ENCODE results near the gene SHKBP1.

SHKBP1 gene

GRCh38 chr19:40530091-40530901 is 46.4 kb upstream of the SHKBP1 start:
- peak overlapping the region; percentile 79 for H3K4me3 Mint-ChIP-seq
- peak; percentile 92 for DNase-seq
- H3K27me3 Mint-ChIP-seq (ENCODE audit: low read depth, poor library complexity), result peaks cover 49% of the 10 kb centered on the region
- H3K9me3 Mint-ChIP-seq, result no peaks in the 10 kb centered on the region
- H3K4me1 Mint-ChIP-seq, result peaks cover 41% of the 10 kb centered on the region
- TF ChIP-seq, protein P1, sequence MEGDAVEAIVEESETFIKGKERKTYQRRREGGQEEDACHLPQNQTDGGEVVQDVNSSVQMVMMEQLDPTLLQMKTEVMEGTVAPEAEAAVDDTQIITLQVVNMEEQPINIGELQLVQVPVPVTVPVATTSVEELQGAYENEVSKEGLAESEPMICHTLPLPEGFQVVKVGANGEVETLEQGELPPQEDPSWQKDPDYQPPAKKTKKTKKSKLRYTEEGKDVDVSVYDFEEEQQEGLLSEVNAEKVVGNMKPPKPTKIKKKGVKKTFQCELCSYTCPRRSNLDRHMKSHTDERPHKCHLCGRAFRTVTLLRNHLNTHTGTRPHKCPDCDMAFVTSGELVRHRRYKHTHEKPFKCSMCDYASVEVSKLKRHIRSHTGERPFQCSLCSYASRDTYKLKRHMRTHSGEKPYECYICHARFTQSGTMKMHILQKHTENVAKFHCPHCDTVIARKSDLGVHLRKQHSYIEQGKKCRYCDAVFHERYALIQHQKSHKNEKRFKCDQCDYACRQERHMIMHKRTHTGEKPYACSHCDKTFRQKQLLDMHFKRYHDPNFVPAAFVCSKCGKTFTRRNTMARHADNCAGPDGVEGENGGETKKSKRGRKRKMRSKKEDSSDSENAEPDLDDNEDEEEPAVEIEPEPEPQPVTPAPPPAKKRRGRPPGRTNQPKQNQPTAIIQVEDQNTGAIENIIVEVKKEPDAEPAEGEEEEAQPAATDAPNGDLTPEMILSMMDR (IDR thresholded peaks at IDR 0.05), result no peak
- H3K36me3 Mint-ChIP-seq (ENCODE audit: low read depth), result no peaks in the 10 kb centered on the region
- H3K27ac Mint-ChIP-seq, result no peak overlapping the region

- Mint-ChIP-seq H3K36me3 (ENCODE audit: low read depth) (no peaks in the 10 kb centered on the region), H3K9me3 (no peaks in the 10 kb centered on the region), H3K4me3 (no peak overlapping the region), H3K27ac (no peak overlapping the region), H3K4me1 (peaks cover 22% of the 10 kb centered on the region), H3K27me3 (ENCODE audit: low read depth, poor library complexity) (peaks cover 62% of the 10 kb centered on the region)
- TF ChIP-seq, protein P1 (IDR thresholded peaks at IDR 0.05), result no peak
- DNase-seq, result no peak
These were observed 43.2 kb upstream of the SHKBP1 start for GRCh38 chr19:40533508-40533907.

DNA sequence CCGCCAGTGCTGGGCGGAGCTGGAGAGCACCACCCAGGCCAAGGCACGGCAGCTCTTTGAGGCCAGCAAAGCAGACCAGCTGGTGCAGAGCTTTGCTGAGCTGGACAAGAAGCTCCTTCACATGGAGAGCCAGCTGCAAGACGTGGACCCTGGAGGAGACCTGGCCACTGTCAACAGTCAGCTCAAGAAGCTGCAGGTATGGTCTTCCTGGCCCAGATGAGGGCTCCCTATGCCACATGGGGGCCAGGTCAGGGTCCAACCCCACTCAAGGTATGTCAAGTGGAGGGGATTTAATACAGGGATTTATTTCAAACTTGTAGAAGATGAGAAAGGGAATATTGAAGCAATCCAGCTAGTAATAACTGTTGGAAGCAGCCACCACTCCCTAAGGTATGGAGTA is 42.5 kb upstream of the SHKBP1 start:
- Mint-ChIP-seq H3K36me3 (ENCODE audit: low read depth) (no peaks in the 10 kb centered on the region), H3K9me3 (no peaks in the 10 kb centered on the region), H3K27ac (no peak overlapping the region), H3K4me1 (peaks cover 19% of the 10 kb centered on the region), H3K4me3 (no peak overlapping the region), H3K27me3 (ENCODE audit: low read depth, poor library complexity) (peaks cover 64% of the 10 kb centered on the region)
- TF ChIP-seq, protein P1 (IDR thresholded peaks at IDR 0.05), result no peak
- no peak for DNase-seq

DNA sequence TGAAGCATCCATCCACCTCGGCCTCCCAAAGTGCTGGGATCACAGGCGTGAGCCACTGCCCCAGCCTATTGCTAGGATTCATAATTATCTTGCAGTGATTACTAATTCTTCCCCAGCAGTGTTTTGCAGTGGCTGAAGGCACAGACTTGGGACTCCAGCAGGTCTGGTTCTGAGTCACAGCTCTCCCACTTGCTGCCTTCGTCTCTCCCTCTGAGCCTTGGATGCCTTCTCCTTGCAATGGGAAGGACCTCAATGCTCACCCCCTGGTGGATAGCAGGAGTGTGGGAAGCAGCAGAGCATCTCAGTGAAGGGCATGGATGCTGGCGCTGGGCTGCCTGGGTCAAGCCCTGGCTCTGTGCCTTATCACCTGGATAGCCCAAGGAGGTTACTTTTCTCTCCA is 37.6 kb upstream of the SHKBP1 start:
- no peaks in the 10 kb centered on the region for H3K4me1 Mint-ChIP-seq
- no peaks in the 10 kb centered on the region for H3K9me3 Mint-ChIP-seq
- peaks cover 57% of the 10 kb centered on the region for H3K27me3 Mint-ChIP-seq (ENCODE audit: low read depth, poor library complexity)
- H3K36me3 Mint-ChIP-seq (ENCODE audit: low read depth), result no peaks in the 10 kb centered on the region
- no peak overlapping the region for H3K4me3 Mint-ChIP-seq
- H3K27ac Mint-ChIP-seq, result no peak overlapping the region
- DNase-seq, result no peak
- TF ChIP-seq, protein P1 (IDR thresholded peaks at IDR 0.05), result no peak

DNA sequence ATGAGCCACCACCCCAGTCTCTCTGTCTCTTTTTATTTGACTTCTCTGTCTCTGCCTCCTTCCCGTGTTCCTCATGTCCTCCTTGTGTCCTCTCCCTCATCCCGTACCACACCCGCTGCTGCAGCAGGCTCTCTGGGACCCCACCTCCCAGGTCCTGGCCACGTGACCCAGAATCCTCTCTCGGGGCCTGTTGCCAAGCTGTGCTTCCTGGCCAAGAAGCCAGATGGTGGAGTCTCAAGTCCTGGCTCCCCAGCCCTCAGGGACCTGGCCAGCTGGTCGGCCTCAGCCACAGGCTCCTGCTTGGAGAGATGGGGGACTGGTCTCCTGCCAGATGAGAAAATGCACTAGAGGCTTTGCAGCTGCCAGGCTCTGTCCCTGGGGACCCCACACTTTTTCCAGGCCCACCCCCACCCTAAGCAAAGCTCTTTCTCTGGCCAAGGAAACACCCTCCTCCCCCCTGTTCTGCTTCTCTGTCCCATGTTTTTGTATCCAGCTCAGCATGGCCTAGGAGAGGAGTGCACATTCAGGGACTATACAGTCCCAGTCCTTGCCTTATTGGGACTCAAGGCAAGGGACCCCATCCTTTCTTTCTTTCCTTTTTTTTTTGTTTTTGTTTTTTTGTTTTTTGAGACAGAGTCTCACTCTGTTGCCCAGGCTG is 34.3 kb upstream of the SHKBP1 start:
- Mint-ChIP-seq H3K27ac (no peak overlapping the region), H3K4me3 (no peak overlapping the region), H3K9me3 (peaks cover 10% of the 10 kb centered on the region), H3K36me3 (ENCODE audit: low read depth) (no peaks in the 10 kb centered on the region), H3K4me1 (no peaks in the 10 kb centered on the region), H3K27me3 (ENCODE audit: low read depth, poor library complexity) (peaks cover 58% of the 10 kb centered on the region)
- TF ChIP-seq, protein P1 (IDR thresholded peaks at IDR 0.05), result no peak
- DNase-seq, result no peak
